A673 (cell line): Measurements from ENCODE around the gene NDUFS3. TPM values are rescaled to one million over a fixed set of nuclear protein-coding genes. Genes with fewer than 3 reads are reported as not detected.

Experiments used
- BruUV-seq: library from RNA; stranded (reverse); fragments of 400-500 nt; replicated peaks from 2 replicates; lab custom pipeline; 2021; lab: Mats Ljungman, UMichigan
- CTCF ChIA-PET: fragments of 300-600 bp; sonication (Branson Sonifier 250); formaldehyde crosslinking; loops from one replicate; lab custom pipeline; 2022; ENCODE audit warnings: antibody characterized with exemption; lab: Charles Lee
- POLR2A ChIA-PET: fragments of 300-600 bp; sonication (Branson Sonifier 250); formaldehyde crosslinking; loops from one replicate; lab custom pipeline; 2022; ENCODE audit warnings: antibody characterized with exemption; ENCODE audit not compliant: low non-redundant PET; lab: Charles Lee
- DNase-seq: peaks from one replicate; pipeline ENCODE4 v3.0.0-alpha.2; 2015; ENCODE audit warnings: low spot score
- H3K27ac ChIP-seq: fragments of 200-600 bp; sonication (generic); 2 replicates; pipeline ENCODE4 v1.5.1; 2016; ENCODE audit warnings: mixed run types, low read depth, mild to moderate bottlenecking, mixed read lengths, antibody characterized with exemption, low read length; ENCODE audit not compliant: poor library complexity, severe bottlenecking
- H3K27me3 ChIP-seq: fragments of 200-600 bp; sonication (generic); replicated peaks from 2 replicates; pipeline ENCODE4 v1.6.1; 2017; ENCODE audit warnings: mixed run types, low read depth, mild to moderate bottlenecking, mixed read lengths, antibody characterized with exemption, low read length; ENCODE audit not compliant: insufficient read depth, poor library complexity
- H3K36me3 ChIP-seq: fragments of 200-600 bp; sonication (generic); 2 replicates; pipeline ENCODE4 v1.6.1; 2016; ENCODE audit warnings: mixed run types, mild to moderate bottlenecking, mixed read lengths, antibody characterized with exemption, low read length; ENCODE audit not compliant: insufficient read depth, poor library complexity, severe bottlenecking
- H3K4me1 ChIP-seq: fragments of 200-600 bp; sonication (generic); 2 replicates; pipeline ENCODE4 v1.6.1; 2017; ENCODE audit warnings: mixed run types, mild to moderate bottlenecking, mixed read lengths, antibody characterized with exemption, low read length; ENCODE audit not compliant: insufficient read depth, poor library complexity, severe bottlenecking
- H3K4me3 ChIP-seq: fragments of 200-600 bp; sonication (generic); 2 replicates; pipeline ENCODE4 v1.5.1; 2016; ENCODE audit warnings: low read depth, mixed run types, mild to moderate bottlenecking, mixed read lengths, low read length; ENCODE audit not compliant: poor library complexity, severe bottlenecking
- H3K9me3 ChIP-seq: fragments of 200-600 bp; sonication (generic); 2 replicates; pipeline ENCODE4 v1.6.1; 2016; ENCODE audit warnings: mixed run types, low read depth, mild to moderate bottlenecking, mixed read lengths, antibody characterized with exemption, low read length; ENCODE audit not compliant: poor library complexity, severe bottlenecking
- EZH2 ChIP-seq: fragments of 200-600 bp; sonication (generic); IDR thresholded peaks from 2 replicates; pipeline ENCODE4 v1.6.1; 2017; ENCODE audit warnings: borderline replicate concordance, low read depth, mild to moderate bottlenecking, mixed read lengths, antibody characterized with exemption, low read length; ENCODE audit not compliant: poor library complexity, severe bottlenecking
- intact Hi-C: fragments of 100-400 bp; cut with micrococcal nuclease; formaldehyde crosslinking; loops from one replicate; pipeline ENCODE4 v1.10.0; 2022; ENCODE audit not compliant: unreplicated experiment
- total RNA-seq: library from RNA; stranded (reverse); gene quantifications from 2 replicates; pipeline ENCODE4 v1.2.3, GENCODE V29; 2021
- TF ChIP-seq, protein P1 (sequence below): fragments of 300-800, 200-600 bp; sonication (generic); conservative IDR thresholded peaks from 2 replicates; pipeline ENCODE4 v1.5.1; 2017; ENCODE audit warnings: low read depth, mild to moderate bottlenecking, antibody characterized with exemption, low read length, moderate library complexity, mixed read lengths

The NDUFS3 gene
- total RNA-seq, 1 experiment from 2014 or later, result 444 TPM

DNA sequence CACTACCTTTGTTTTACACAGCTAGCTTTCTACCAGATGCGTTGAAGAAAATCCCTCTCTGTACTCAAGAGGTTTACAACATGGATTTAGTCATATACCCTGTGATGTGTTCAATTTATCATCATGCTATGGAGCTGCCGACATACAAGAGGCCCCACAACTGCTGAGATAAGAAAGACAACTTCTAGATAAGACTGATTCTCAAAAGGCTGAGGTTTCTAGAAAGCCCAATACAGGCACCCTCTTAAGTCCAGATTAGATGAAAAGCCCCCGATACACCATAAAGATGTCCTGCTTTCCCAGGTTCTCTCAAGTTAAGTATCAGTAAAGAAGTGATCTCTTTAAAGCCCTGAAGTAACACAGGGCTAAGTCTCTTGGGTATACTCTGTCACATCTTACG lies 49.2 kb downstream of the NDUFS3 start:
- POLR2A ChIA-PET, result no interaction called here

DNA sequence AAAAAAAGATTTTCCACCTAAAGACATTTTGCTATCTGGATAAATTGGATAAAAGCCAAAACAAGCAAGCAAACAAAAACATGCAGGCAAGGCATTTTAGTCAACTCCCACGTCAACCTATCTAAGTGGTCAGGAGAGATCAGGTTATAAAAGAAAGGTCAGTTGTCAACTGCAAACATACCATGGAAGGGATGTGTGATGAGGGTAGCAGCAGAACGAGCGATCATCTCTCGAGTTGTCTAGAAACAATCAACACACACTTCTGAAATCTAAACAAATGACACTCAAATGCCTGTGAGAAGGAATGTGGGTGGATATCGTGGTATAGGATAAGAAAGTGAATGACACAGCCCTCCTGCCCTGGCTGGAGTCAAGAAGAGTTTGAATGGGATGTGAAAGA lies 52.6 kb downstream of the NDUFS3 start:
- BruUV-seq, result no TSS peak
- CTCF ChIA-PET, result no interaction called here
- no peak for TF ChIP-seq EZH2
- no peak for DNase-seq
- Histone ChIP-seq H3K36me3 (peaks cover 78% of the 10 kb centered on the region), H3K4me1 (no peaks in the 10 kb centered on the region), H3K27ac (no peak overlapping the region), H3K27me3 (no peaks in the 10 kb centered on the region), H3K9me3 (no peaks in the 10 kb centered on the region), H3K4me3 (no peak overlapping the region)
- POLR2A ChIA-PET, result no interaction called here
- intact Hi-C loops, result no loop called here

More for the DNA sequence above, 49.2 kb downstream of the NDUFS3 start:
- Histone ChIP-seq H3K27me3 (no peaks in the 10 kb centered on the region), H3K36me3 (peaks cover 88% of the 10 kb centered on the region), H3K27ac (no peak overlapping the region), H3K4me3 (no peak overlapping the region), H3K9me3 (no peaks in the 10 kb centered on the region), H3K4me1 (no peaks in the 10 kb centered on the region)
- CTCF ChIA-PET, result no interaction called here
- TF ChIP-seq EZH2, result no peak
- TF ChIP-seq, protein P1, sequence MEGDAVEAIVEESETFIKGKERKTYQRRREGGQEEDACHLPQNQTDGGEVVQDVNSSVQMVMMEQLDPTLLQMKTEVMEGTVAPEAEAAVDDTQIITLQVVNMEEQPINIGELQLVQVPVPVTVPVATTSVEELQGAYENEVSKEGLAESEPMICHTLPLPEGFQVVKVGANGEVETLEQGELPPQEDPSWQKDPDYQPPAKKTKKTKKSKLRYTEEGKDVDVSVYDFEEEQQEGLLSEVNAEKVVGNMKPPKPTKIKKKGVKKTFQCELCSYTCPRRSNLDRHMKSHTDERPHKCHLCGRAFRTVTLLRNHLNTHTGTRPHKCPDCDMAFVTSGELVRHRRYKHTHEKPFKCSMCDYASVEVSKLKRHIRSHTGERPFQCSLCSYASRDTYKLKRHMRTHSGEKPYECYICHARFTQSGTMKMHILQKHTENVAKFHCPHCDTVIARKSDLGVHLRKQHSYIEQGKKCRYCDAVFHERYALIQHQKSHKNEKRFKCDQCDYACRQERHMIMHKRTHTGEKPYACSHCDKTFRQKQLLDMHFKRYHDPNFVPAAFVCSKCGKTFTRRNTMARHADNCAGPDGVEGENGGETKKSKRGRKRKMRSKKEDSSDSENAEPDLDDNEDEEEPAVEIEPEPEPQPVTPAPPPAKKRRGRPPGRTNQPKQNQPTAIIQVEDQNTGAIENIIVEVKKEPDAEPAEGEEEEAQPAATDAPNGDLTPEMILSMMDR, result no peak
- intact Hi-C loops, result no loop called here
- no peak for DNase-seq
- no TSS peak for BruUV-seq

Other genes starting within 250 kb of the NDUFS3 start
- gene MYBPC3, start 226.4 kb upstream of the NDUFS3 start, total RNA-seq, result not detected in 2 replicates
- not detected in 2 replicates for gene SPI1, start 200.5 kb upstream of the NDUFS3 start, total RNA-seq
- 53.3 and 64.2 TPM in 2 replicates for gene SLC39A13, start 170.5 kb upstream of the NDUFS3 start, total RNA-seq
- 665 and 701 TPM in 2 replicates for gene PSMC3, start 152.6 kb upstream of the NDUFS3 start, total RNA-seq
- 1.0 TPM in 2 replicates for gene RAPSN, start 129.9 kb upstream of the NDUFS3 start, total RNA-seq
- gene CELF1, start 25.9 kb upstream of the NDUFS3 start, total RNA-seq, result 246 and 257 TPM in 2 replicates
- 68.1 and 74.3 TPM in 2 replicates for gene PTPMT1, start 13.5 kb upstream of the NDUFS3 start, total RNA-seq
- gene KBTBD4, start 104 bp upstream of the NDUFS3 start, total RNA-seq, result 42.8 and 44.0 TPM in 2 replicates
- gene FAM180B, start 7.6 kb downstream of the NDUFS3 start, total RNA-seq, result 0.28 and 0.62 TPM in 2 replicates
- gene C1QTNF4, start 15.3 kb downstream of the NDUFS3 start, total RNA-seq, result 0.31 and 0.41 TPM in 2 replicates
- 367 and 382 TPM in 2 replicates for gene MTCH2, start 63.5 kb downstream of the NDUFS3 start, total RNA-seq
- gene AGBL2, start 136.3 kb downstream of the NDUFS3 start, total RNA-seq, result 6.5 and 8.2 TPM in 2 replicates
- 297 and 309 TPM in 2 replicates for gene FNBP4, start 188.3 kb downstream of the NDUFS3 start, total RNA-seq